HG02571 (cell line): ENCODE data around the gene SEL1L.
"Not testable (repeated sequence)": the region's sequence is repeated elsewhere in the genome, so short reads cannot be mapped to it uniquely, and the experiment has no call there.

Experiments
- ATAC-seq: cut with Tn5 transposase; IDR thresholded peaks from one replicate; pipeline ENCODE4 v1.9.1; 2021; ENCODE audit warnings: mild to moderate bottlenecking, moderate library complexity; ENCODE audit not compliant: unreplicated experiment

SEL1L gene

DNA sequence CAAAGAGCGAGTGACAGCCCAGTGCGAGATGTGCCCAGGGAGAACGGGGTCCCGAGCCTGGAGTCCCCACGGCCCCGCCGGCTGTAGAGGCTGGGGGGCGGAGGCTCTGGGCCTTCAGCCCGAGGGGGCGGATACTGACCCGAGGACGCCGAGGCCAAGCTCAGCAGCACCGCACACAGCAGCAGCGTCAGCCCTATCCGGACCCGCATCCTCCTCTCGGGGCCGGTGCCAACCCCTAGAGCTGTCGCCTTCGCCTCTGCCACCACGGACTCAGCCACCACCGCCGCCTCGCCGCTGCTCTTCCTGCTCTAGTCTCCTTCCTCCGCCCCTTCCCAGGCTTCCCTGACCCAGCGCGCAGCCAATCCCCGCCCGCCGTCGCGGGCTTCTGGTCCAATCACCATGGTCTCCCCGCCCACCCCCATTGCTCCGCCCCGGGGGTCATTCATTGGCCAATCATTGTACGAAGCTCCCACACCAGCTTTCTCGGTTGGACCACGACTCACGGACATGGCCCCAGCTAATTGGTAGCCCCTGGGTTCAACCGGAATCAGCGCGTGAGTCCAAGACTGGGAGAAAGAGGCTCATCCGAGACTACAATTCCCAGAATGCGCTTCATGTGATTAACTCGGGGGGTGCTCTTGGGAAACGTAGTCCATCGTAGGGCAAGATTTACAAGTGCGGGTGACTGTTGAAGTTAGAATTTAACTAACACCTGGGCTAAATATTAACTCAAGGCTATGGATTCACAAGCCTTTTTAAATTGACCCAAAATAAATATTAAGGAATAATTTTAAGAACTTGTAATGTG is at the start of gene SEL1L:
SEL1L (minus strand) TSS at position 318 of the 808 bp plus-strand sequence; CDS start at position 209, 109 bp downstream.
- ATAC-seq = peak; percentile 96

DNA sequence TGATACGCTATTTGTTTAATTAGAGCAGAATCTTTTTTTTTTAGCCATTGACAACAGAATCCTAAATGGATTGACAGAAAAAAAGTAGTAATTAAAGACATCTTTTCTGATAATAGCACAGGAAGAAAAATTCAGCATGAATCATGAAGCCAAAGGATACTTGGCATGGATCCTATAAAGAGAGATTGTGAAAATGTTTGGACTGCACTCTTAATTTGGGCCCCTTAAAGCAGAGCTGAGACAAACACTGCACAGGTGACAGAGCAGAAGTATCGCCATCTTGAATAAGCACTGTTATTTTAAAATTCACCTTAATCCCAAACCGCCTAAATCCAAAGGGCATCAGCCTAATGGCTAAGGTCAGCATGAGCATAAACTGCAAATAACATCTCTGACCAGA is 48.8 kb upstream of the SEL1L start:
- ATAC-seq = no peak

GRCh38 chr14:81579115-81579514 is 45.5 kb upstream of the SEL1L start:
- no peak for ATAC-seq

DNA sequence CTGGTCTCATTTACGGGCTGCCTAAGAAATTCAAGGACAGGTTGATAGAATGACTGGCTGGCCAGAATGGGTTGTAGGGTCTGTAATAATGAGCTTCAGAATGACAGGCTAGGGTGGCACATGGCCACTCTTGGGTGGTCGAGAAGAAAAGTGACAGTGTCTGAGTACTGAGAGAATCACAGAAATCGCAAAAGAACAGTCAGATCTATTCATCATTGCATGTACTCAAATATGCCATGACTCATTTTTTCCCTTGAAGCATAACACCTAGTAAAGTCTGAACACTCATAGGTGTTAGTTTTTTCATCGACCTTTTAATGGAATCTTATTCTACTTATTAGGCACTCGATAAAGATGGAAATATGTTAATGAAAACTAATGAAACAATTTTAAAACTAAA is 37.8 kb upstream of the SEL1L start:
- ATAC-seq = no peak

GRCh38 chr14:81567302-81567701 is 33.6 kb upstream of the SEL1L start:
- no peak for ATAC-seq

DNA sequence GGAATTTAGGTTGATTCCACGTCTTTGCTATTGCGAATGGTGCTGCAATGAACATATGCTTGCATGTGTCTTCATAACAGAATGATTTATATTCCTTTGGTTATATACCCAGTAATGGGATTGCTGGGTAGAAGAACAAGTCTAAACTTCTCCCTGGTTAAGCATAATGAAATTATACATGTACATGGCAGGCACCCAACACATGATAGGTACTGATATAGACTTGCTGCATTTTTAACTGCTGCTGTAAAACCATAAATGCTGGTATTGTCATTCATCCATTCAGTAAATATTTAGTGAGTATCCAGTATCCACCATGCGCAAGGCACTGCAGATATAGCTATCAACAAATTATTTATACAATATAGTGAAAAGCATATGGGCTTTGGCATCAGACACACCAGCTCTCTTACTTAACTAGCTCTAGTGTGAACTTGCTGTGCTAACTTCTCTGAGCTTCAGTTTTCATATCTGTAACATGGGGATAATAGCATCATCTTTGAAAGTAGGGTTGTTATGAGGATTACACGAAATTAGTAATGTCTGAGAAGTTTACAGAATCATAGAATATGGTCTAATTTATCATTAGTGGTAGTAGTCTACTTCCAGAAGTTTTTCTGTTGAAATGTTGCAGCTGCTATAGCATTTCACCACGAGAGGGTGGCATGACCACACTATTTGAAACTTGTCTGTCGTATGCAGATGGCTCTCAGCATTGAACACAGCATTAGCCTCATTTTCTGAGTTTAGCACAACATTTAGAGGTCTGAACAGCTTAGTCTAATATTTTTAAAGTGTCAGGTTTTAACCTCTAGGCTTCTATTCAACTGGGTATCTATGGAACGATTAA is 32.0 kb upstream of the SEL1L start:
- ATAC-seq = no peak

GRCh38 chr14:81562818-81563217 is 29.2 kb upstream of the SEL1L start:
- no peak for ATAC-seq

DNA sequence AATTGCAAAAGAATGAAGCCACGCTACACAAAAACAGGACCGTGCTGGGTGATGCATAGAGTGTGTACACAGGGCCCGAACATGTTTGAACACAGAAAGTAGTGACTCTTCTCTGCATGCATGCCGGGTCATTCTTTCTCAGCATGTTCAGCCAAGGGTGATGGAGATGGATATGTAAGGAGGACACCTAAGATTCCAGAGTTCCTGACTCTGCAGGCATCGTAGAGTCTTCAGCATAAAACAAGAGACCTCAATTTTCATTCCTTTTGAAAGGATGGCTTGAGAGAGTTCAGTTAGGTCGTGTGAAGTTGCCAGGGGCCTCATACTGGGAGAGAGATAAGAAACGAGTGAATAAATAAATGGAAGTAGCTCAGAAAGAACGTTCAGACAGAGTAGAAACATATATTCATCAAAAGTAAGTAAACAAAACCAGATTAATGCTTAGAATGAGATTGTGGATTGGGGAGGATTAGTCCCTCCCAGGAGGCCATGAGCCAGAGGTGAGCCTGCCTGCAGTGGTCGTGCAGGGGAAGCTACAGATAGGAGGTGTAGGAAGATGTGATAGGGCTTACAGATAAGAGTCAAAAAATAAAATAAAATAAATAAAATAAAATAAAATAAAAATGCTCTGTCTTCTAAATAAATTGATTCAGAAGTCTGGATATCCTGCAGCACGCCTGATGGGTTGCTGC is 27.6 kb upstream of the SEL1L start:
- ATAC-seq = no peak

DNA sequence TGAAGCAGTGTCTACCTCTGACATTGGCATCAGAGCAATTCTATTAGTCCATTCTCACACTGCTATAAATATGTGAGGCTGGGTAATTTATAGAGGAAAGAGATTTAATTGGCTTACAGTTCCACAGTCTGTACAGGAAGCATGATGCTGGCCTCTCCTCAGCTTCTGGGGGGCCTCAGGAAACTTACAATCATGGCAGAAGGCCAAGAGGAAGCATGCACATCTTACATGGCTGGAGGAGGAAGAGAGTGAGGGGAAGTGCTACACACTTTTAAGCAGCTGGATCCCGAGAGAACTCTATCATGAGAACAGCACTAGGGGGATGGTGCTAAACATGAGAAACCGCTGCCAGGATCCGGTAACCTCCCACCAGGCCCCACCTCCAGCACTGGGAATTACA is 25.7 kb upstream of the SEL1L start:
- no peak for ATAC-seq

- no peak for ATAC-seq
These were observed 23.5 kb upstream of the SEL1L start for GRCh38 chr14:81557146-81557545.

DNA sequence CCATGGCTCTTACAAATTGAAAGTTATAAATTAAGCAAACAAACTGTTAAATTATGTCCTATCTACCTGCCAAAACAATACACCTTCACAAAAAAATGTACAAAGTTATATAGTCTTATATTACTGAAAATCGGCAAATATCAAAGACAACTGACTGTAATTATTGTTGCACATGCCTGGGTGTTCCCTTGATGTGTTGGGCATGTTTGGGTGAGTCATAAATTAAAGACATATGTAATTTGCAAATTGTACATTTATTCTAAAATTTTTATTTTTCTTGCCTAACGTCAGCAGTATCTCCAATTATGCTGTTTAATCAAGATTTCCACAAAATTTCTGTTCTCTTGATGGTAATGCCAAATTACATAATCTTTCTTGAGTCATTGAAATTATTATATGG is 22.0 kb upstream of the SEL1L start:
- no peak for ATAC-seq

- ATAC-seq = no peak
These were observed 21.4 kb upstream of the SEL1L start for GRCh38 chr14:81555051-81555450.

DNA sequence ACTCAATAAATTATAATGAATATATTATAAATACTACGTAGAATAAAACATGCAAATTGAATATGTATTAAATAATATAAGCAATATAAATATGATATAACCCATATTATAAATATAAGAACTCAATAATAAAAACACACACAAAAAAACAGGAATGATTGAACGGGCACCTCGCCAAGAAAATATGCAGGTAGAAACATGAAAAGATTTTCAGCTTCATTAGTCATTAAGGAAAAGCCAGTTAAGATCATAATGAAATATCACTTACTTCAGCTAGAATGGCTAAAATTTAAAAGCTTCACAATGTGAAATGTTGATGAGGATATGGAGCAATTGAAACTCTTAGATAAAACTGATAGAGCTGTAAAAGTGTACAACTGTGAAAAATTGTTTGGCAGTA is 17.8 kb upstream of the SEL1L start:
- no peak for ATAC-seq

GRCh38 chr14:81550001-81550637 is 16.5 kb upstream of the SEL1L start:
- ATAC-seq = peak; percentile 93

DNA sequence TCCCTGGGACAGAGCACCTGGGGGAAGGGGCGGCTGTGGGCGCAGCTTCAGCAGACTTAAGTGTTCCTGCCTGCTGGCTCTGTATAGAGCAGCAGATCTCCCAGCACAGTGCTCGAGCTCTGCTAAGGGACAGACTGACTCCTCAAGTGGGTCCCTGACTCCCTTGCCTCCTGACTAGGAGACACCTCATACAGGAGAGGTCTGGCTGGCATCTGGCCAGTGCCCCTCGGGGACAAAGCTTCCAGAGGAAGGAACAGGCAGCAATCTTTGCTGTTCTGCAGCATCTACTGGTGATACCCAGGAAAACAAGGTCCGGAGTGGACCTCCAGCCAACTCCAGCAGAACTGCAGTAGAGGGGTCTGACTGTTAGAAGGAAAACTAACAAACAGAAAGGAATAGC is 7.6 kb upstream of the SEL1L start:
- not testable (repeated sequence) for ATAC-seq

DNA sequence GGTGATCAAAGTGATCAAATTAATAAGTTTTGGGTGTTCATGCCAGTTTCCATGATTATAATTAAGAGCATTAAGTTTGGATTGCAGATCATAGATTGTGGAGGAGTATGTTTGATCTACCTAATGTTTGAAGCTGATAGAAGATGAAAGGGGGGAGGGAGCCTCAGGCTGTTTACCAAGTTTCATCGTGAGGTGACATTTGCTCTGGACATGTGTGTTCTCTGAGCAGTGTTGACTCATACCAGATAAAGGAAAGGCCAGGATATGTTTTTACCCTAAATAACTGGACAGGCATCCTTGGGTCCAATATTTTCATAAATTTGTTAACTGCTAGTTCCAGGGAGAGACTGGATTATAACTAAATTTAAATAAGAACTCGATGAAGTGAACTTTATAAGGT is 3.5 kb upstream of the SEL1L start:
- no peak for ATAC-seq

DNA sequence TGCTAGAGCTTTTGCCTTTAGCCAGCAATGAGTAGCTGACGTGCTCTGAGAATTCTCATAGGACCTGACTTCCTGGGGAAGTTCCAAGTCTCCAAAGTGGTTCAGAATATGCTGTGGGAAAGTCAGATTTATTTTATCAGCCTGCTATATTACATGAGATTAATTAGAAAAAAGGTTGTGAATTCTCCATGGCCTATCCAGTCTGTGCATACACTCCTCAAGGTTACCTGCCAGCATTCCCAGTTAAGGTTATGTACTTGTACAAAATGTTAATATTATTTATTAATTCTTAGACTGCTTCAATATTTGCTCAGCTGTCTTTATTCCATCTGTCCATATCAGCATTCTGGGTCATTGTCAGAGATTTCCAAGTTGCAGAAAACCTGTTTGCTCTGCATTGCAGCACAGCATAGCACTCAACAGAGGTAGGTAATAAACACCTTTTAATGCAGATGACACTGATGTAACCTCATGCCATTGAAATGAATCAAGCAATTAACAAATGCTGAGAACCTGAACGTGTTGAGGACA is 2.7 kb upstream of the SEL1L start:
- ATAC-seq = no peak

- ATAC-seq = no peak
These were observed 1.9 kb upstream of the SEL1L start for GRCh38 chr14:81535396-81536164.

GRCh38 chr14:81534510-81535074 is 939 bp upstream of the SEL1L start:
- no peak for ATAC-seq

- no peak for ATAC-seq
These were observed 479 bp downstream of the SEL1L start for GRCh38 chr14:81533212-81533535.
